Measurements from ENCODE around the gene TFAP2D.

Gene TFAP2D

DNA sequence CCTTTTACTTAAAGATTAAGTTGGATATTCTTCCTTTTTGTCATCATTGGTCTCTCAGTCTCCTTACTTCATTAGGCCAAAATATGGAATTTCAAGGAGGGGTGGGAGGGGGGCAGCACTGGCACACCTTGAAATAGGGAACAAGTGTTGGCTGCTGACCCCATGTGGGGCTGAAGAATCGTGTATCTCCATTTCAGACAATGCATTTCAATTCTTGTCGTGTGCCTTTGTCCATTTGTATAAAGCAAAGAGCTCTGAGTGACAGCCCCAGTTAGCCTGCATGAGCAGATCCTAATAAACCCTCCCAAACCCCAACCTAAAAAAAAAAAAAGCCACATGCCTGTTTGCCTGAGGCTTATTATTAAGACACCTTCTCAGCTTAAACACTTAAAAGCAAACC, 1.0 kb upstream of the TFAP2D start:
- H3K27ac ChIP-seq, result no peak overlapping the region
- TF ChIP-seq ZFX (IDR thresholded peaks at IDR 0.05; ENCODE audit: borderline replicate concordance), result no peak

DNA sequence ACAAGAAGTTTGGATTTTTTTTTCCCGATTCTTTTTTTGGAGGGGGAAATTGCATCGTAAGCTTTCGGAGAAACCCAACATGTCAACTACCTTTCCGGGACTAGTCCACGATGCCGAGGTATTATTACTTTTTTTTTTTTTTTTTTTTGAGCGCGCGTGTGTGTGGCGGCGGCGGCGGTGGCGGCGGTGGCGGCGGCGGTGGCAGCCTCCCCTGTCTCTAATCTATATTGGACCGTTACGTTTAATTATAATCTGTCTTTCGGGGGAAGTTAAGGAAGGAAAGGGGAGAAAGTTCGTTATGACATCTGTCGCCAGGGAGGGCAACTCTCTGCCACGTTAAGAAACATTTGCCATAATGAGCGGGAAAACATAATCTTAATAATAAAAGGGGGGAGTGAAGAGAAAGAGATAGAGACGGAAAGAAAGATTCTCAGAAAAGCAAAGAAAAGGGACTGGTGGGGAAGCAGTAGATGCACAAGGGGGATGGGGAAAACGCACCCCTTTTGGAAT, 706 bp downstream of the TFAP2D start:
- TF ChIP-seq, protein P1, sequence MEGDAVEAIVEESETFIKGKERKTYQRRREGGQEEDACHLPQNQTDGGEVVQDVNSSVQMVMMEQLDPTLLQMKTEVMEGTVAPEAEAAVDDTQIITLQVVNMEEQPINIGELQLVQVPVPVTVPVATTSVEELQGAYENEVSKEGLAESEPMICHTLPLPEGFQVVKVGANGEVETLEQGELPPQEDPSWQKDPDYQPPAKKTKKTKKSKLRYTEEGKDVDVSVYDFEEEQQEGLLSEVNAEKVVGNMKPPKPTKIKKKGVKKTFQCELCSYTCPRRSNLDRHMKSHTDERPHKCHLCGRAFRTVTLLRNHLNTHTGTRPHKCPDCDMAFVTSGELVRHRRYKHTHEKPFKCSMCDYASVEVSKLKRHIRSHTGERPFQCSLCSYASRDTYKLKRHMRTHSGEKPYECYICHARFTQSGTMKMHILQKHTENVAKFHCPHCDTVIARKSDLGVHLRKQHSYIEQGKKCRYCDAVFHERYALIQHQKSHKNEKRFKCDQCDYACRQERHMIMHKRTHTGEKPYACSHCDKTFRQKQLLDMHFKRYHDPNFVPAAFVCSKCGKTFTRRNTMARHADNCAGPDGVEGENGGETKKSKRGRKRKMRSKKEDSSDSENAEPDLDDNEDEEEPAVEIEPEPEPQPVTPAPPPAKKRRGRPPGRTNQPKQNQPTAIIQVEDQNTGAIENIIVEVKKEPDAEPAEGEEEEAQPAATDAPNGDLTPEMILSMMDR (IDR thresholded peaks at IDR 0.05), result no peak
- no peak for TF ChIP-seq ZFX (IDR thresholded peaks at IDR 0.05; ENCODE audit: borderline replicate concordance)
- no peak overlapping the region for H3K27ac ChIP-seq

DNA sequence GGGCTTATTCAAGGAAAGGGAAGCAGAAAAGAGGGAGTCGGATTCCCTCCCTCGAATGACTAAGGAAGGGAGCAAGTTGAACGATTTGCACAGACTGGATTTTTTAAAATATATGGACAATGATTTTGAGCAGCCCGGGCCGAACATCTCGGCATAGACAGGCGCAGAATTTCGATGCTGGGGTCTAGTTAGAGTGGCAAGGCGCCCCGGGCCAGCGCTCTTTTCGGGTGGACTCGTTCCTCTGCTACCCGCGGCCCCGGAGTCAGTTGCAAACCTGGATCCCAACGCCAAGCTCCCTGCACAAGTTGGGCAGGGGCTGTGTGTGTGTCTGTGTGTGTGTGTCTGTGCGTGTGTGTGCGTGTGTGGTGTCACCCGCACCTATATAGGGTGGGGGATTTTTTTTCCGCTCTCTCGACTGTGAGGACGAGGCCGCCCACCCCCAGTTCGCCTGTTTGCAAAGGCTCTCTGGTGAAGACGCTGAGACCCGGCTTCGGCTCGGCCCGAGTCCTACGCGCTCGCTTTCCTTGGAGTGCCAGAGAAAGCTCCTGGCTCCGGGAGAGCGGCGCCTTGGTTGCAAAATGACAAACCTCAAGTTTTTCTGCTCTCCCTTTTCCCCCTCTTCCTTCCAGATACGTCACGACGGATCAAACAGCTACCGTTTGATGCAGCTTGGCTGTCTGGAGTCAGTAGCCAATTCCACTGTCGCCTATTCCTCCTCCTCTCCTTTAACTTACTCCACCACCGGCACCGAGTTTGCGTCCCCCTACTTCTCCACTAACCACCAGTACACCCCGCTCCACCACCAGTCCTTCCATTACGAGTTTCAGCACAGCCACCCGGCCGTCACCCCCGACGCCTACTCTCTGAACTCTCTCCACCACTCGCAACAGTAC, 1.4 kb downstream of the TFAP2D start:
- H3K27ac ChIP-seq, result no peak overlapping the region
- TF ChIP-seq, protein P1 (IDR thresholded peaks at IDR 0.05), result no peak
- no peak for TF ChIP-seq ZFX (IDR thresholded peaks at IDR 0.05; ENCODE audit: borderline replicate concordance)

DNA sequence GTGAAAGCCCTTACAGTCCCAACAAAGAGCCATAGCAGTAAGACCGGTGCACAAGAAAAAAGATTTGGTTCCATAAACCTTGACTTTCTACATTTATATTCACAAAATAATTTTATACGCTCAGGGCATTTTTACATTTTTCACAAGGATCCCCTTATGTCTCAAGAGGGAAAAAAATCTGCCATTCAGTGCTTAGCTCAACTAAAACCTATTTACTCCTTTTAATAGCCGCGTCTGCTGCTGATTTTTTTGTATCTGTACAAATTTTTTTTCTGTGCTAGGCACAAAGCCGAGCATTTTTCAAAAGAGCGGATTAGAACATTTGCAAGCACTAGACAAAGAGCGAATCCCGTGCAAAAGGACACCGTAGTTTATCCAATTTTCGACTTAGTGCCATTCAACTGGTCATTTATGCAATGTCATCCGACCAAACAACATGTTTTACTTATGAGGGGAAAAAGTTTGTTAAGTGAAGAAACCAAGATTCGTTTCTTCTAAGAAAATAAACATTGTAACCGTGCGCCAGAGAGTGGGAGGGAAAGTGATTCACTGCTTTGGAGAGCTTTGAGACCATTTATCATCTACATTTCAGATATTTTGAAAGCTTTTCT, 3.7 kb downstream of the TFAP2D start:
- TF ChIP-seq, protein P1 (IDR thresholded peaks at IDR 0.05), result no peak
- TF ChIP-seq ZFX (IDR thresholded peaks at IDR 0.05; ENCODE audit: borderline replicate concordance), result no peak
- no peak overlapping the region for H3K27ac ChIP-seq

DNA sequence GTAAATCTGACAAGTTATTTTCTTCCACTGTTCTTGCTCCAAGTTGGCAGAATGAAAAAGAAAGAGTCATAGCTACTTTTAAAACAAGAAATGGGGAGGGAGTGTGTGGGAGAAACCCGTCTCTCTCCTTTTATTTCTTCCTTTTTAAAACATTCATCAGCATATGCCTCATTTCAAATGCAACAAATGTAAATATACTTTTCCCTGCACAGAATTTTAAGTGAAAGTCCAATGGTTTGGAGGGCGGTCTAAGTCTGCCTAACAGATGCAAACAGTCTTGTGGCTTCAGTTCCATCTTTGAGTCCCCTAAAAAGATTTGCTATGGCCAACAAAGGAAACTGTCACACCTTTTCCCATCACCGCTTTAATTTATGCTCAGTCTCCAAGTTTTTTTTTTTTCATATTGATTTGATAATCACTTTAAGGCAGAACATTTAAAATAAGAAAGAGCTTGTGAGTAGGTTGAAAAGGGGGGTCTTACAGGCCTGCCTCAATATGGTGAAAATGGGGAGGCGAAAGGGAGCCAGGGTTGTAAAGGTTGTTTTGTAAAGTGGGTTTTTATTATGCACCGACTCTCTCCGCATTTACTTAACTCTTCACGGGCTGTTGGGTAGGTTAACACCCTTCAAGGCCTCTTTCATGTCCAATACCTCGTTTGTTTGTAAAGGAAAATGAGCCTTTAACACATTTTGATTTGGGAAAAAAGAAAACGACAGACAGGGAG, 4.6 kb downstream of the TFAP2D start:
- no peak for TF ChIP-seq ZFX (IDR thresholded peaks at IDR 0.05; ENCODE audit: borderline replicate concordance)
- TF ChIP-seq, protein P1 (IDR thresholded peaks at IDR 0.05), result no peak
- no peak overlapping the region for H3K27ac ChIP-seq

DNA sequence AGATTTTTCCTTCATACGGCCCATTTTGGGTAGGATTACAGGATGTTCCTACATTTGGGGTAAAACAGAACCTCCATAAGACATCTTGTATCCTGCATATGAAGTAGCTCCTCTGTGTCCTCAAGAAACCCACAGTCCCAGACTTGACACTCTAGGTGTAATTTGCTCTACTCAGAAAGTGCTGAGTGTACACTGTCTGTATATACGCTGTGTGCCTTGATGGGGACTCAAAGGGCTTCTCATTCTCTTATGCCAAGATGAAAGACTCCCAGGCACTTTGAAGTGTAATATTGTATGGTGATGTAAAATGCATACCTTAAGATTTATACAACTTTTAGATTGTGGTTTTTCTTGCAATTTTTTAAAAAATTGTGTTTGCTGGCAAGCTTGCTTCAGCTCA, 5.2 kb downstream of the TFAP2D start:
- TF ChIP-seq, protein P1 (IDR thresholded peaks at IDR 0.05), result no peak
- TF ChIP-seq ZFX (IDR thresholded peaks at IDR 0.05; ENCODE audit: borderline replicate concordance), result no peak

DNA sequence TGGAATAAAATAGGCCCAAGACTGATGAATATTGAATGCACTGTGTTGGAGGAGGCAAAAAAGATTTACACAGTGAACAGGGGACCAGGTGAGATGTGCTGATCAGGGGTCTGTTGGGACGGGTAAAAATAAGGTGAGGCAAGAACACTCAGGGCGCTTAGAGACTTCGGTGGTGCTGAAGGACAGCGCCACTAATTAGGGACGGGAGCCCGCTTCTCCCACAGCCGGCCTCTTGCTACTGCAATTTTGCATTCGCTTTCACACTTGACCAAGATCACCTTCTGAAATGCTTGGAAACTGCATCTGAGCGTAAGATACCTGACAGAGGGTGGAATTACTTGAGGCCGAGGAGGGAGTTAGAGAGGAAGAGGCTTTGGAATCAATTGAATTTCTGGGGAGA, 7.3 kb downstream of the TFAP2D start:
- no peak for TF ChIP-seq ZFX (IDR thresholded peaks at IDR 0.05; ENCODE audit: borderline replicate concordance)
- TF ChIP-seq, protein P1 (IDR thresholded peaks at IDR 0.05), result no peak
- no peak overlapping the region for H3K27ac ChIP-seq

More for the DNA sequence above, 5.2 kb downstream of the TFAP2D start:
- H3K27ac ChIP-seq, result no peak overlapping the region
